ENCODE results near the gene SPDL1.

SPDL1 gene

DNA sequence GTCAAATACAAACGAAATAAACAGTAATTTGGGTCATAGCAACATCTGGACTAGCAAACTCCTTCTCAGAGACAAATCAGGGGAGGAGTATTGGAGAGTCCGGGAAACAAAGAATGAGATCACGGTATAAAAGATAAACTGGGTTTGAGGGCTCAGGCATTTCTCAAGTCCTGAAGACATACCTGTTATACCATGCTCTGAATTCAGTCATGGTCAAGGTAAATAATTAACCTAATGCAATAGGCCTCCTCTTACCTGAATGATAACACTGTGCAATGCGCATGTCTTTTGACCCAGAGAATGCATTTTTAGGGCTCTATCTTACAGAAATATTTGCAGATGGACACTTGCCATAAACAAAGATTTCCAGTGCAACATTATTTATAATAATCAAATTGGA lies 31.9 kb upstream of the SPDL1 start:
- TF ChIP-seq CTCF (IDR thresholded peaks at IDR 0.05; ENCODE audit: insufficient read depth, low read depth, low read length, missing control alignments), result no peak
- no peak overlapping the region for H3K4me3 ChIP-seq (ENCODE audit: low read depth, low read length)
- no peak for DNase-seq (ENCODE audit: low read depth)

DNA sequence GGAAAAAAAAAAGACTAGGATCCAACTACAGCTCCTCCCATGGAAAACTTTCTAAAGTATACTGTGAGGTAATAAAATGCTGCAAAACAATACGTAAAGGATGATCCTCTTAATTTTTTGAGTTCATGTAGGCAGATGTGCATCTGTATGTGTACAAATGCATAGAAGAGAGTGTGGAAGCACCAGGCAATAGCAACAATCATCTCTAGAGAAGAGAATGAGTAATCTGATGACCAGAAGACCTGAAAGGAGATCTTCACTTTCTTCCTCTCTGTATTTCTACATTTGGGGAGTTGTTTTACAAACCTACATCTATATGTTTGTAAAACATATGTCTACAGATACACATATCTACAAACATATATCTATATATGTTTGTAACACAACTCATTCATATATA lies 29.3 kb upstream of the SPDL1 start:
- H3K4me3 ChIP-seq (ENCODE audit: low read depth, low read length), result no peak overlapping the region
- DNase-seq (ENCODE audit: low read depth), result peak; percentile 3
- no peak for TF ChIP-seq CTCF (IDR thresholded peaks at IDR 0.05; ENCODE audit: insufficient read depth, low read depth, low read length, missing control alignments)

GRCh38 chr5:169557838-169558237 lies 25.7 kb upstream of the SPDL1 start:
- H3K4me3 ChIP-seq (ENCODE audit: low read depth, low read length), result no peak overlapping the region
- no peak for TF ChIP-seq CTCF (IDR thresholded peaks at IDR 0.05; ENCODE audit: insufficient read depth, low read depth, low read length, missing control alignments)
- no peak for DNase-seq (ENCODE audit: low read depth)

DNA sequence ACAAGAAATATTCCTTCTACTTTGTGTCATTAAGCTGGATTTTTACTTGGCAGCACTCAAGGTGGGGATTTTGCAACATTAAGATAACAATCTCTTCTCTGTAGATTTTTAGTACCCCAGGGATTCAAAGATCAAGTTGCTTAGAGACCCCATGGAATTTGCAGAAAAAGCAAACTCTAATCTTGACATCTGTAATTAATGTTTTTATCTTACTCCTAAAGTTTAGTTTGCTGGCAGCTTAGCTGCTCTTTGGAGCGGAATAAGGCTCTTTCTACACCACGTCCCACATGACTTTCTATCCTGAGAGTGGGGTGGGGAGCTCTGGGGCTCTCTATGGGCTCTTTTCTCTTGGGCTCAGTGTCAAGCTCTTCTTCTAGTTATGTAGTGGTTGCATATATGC lies 21.7 kb upstream of the SPDL1 start:
- TF ChIP-seq CTCF (IDR thresholded peaks at IDR 0.05; ENCODE audit: insufficient read depth, low read depth, low read length, missing control alignments), result no peak
- no peak overlapping the region for H3K4me3 ChIP-seq (ENCODE audit: low read depth, low read length)
- no peak for DNase-seq (ENCODE audit: low read depth)

- no peak for DNase-seq (ENCODE audit: low read depth)
- TF ChIP-seq CTCF (IDR thresholded peaks at IDR 0.05; ENCODE audit: insufficient read depth, low read depth, low read length, missing control alignments), result no peak
- H3K4me3 ChIP-seq (ENCODE audit: low read depth, low read length), result no peak overlapping the region
Measured at GRCh38 chr5:169563369-169563768, 20.2 kb upstream of the SPDL1 start.

DNA sequence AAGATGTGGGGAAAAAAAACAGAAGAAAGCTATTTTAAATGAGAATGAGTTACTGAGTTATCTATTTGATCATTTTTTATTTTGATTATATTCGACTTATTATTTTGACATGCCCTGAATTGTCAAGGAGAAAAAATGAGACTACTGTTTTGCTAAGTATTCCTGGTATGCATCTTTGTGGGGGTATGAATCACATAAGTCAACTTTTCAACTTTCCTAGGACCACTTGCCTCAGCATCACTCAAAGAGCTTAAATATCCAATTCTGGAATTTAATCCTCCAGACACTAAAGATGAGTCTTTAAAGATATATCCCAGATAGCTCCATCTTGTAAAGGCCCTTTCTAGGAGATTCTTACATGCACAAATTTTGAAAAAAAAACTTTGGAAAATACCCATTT lies 17.4 kb upstream of the SPDL1 start:
- DNase-seq (ENCODE audit: low read depth), result no peak
- H3K4me3 ChIP-seq (ENCODE audit: low read depth, low read length), result no peak overlapping the region
- TF ChIP-seq CTCF (IDR thresholded peaks at IDR 0.05; ENCODE audit: insufficient read depth, low read depth, low read length, missing control alignments), result no peak

GRCh38 chr5:169567079-169567478 lies 16.5 kb upstream of the SPDL1 start:
- peak; percentile 6 for DNase-seq (ENCODE audit: low read depth)

More at GRCh38 chr5:169567079-169567478, 16.5 kb upstream of the SPDL1 start:
- H3K4me3 ChIP-seq (ENCODE audit: low read depth, low read length), result no peak overlapping the region
- no peak for TF ChIP-seq CTCF (IDR thresholded peaks at IDR 0.05; ENCODE audit: insufficient read depth, low read depth, low read length, missing control alignments)
